C1 segment of cervical spinal cord (tissue), 14 donors: ENCODE results near the gene APP.

ENCODE experiments used
- DNase-seq, 14 donors: peaks; one replicate each; lab custom pipeline; 2025; lab: John Stamatoyannopoulos, UW

The APP gene

GRCh38 chr21:26170471-26171257 is at the start of gene APP:
Gene APP, minus strand, starts transcription at chr21:26170770. Its CDS starts 150 bp downstream, at chr21:26170620.
- DNase-seq = peak; percentile 39 to 88 (median 80)

GRCh38 chr21:26212220-26212619 is 41.6 kb upstream of the APP start:
- DNase-seq = no peak

- no peak for DNase-seq
These were observed 40.0 kb upstream of the APP start for GRCh38 chr21:26210614-26211013.

- no peak for DNase-seq
These were observed 36.5 kb upstream of the APP start for GRCh38 chr21:26207021-26207420.

- DNase-seq = no peak
These were observed 28.9 kb upstream of the APP start for GRCh38 chr21:26199456-26199855.

- no peak for DNase-seq
These were observed 25.1 kb upstream of the APP start for GRCh38 chr21:26195708-26196107.

GRCh38 chr21:26194811-26195251 is 24.3 kb upstream of the APP start:
- no peak for DNase-seq

- DNase-seq = no peak
These were observed 23.8 kb upstream of the APP start for GRCh38 chr21:26194326-26194725.

- no peak for DNase-seq
These were observed 21.0 kb upstream of the APP start for GRCh38 chr21:26191609-26192008.

GRCh38 chr21:26188422-26188821 is 17.9 kb upstream of the APP start:
- DNase-seq = no peak

GRCh38 chr21:26185446-26185845 is 14.9 kb upstream of the APP start:
- no peak for DNase-seq

- no peak for DNase-seq
These were observed 14.5 kb upstream of the APP start for GRCh38 chr21:26185021-26185420.

GRCh38 chr21:26179501-26179900 is 8.9 kb upstream of the APP start:
- no peak for DNase-seq

- no peak for DNase-seq
These were observed 7.3 kb upstream of the APP start for GRCh38 chr21:26177746-26178426.

- DNase-seq = peak in 6 of 14 donors; percentile 8 to 43 (median 16)
These were observed 6.6 kb upstream of the APP start for GRCh38 chr21:26177187-26177586.

- DNase-seq = peak in 6 of 14 donors; percentile 18 to 66 (median 22)
These were observed 909 bp upstream of the APP start for GRCh38 chr21:26171258-26172100.

GRCh38 chr21:26169611-26170470 is 729 bp downstream of the APP start:
- peak; percentile 29 to 88 (median 76) for DNase-seq

GRCh38 chr21:26169061-26169610 is 1.4 kb downstream of the APP start:
- peak in 11 of 14 donors; percentile 71 to 88 (median 78) for DNase-seq

GRCh38 chr21:26168371-26168770 is 2.2 kb downstream of the APP start:
- no peak for DNase-seq

GRCh38 chr21:26167593-26167992 is 3.0 kb downstream of the APP start:
- peak in 1 of 14 donors; percentile 45 for DNase-seq

GRCh38 chr21:26165331-26165730 is 5.2 kb downstream of the APP start:
- peak in 1 of 14 donors; percentile 13 for DNase-seq
